Glutamatergic neuron (in vitro differentiated cells): ENCODE results near the gene TLX1. TPM values are rescaled to one million over a fixed set of nuclear protein-coding genes. Genes with fewer than 3 reads are reported as not detected.

Experiments used
- DNase-seq: peaks from one replicate; pipeline ENCODE4 v3.0.0; 2022
- H3K27ac Mint-ChIP-seq: one replicate; pipeline ENCODE4 v1.8.0; 2020; ENCODE audit warnings: mild to moderate bottlenecking, mixed read lengths, inconsistent platforms; ENCODE audit not compliant: unreplicated experiment
- H3K27me3 Mint-ChIP-seq: one replicate; pipeline ENCODE4 v1.8.0; 2020; ENCODE audit warnings: mild to moderate bottlenecking, moderate library complexity, mixed read lengths, inconsistent platforms; ENCODE audit not compliant: unreplicated experiment
- H3K36me3 Mint-ChIP-seq: one replicate; pipeline ENCODE4 v1.8.0; 2020; ENCODE audit warnings: mild to moderate bottlenecking, mixed read lengths, inconsistent platforms; ENCODE audit not compliant: unreplicated experiment
- H3K4me1 Mint-ChIP-seq: one replicate; pipeline ENCODE4 v1.8.0; 2020; ENCODE audit warnings: mild to moderate bottlenecking, low read depth, mixed read lengths, inconsistent platforms; ENCODE audit not compliant: unreplicated experiment
- H3K4me3 Mint-ChIP-seq: one replicate; pipeline ENCODE4 v1.8.0; 2020; ENCODE audit warnings: mild to moderate bottlenecking, mixed read lengths, inconsistent platforms; ENCODE audit not compliant: unreplicated experiment
- H3K9me3 Mint-ChIP-seq: one replicate; pipeline ENCODE4 v1.8.0; 2020; ENCODE audit warnings: mild to moderate bottlenecking, moderate library complexity, mixed read lengths, inconsistent platforms; ENCODE audit not compliant: unreplicated experiment
- total RNA-seq: library from RNA; stranded (reverse); fragmentation: NEBNext Ultra II Directional; extraction: Animal tissue kit (Norgen Biotek cat#: 25700); gene quantifications from one replicate; pipeline ENCODE4 v1.2.1, GENCODE V29; 2021; ENCODE audit not compliant: unreplicated experiment
- TF ChIP-seq, protein P1 (sequence below): fragments of 200-600 bp; sonication (generic); IDR thresholded peaks from one replicate; pipeline ENCODE4 v1.5.0; 2021; ENCODE audit not compliant: partially characterized antibody, unreplicated experiment

The TLX1 gene
- total RNA-seq, 1 donor from 2014 or later, result 14.3 TPM

GRCh38 chr10:101166430-101166829, 35.3 kb downstream of the TLX1 start:
- H3K36me3 Mint-ChIP-seq, result peaks cover 3% of the 10 kb centered on the region
- H3K4me1 Mint-ChIP-seq, result peaks cover 1% of the 10 kb centered on the region
- peaks cover 3% of the 10 kb centered on the region for H3K9me3 Mint-ChIP-seq
- H3K27ac Mint-ChIP-seq, result no peak overlapping the region
- no peak for DNase-seq
- TF ChIP-seq, protein P1, sequence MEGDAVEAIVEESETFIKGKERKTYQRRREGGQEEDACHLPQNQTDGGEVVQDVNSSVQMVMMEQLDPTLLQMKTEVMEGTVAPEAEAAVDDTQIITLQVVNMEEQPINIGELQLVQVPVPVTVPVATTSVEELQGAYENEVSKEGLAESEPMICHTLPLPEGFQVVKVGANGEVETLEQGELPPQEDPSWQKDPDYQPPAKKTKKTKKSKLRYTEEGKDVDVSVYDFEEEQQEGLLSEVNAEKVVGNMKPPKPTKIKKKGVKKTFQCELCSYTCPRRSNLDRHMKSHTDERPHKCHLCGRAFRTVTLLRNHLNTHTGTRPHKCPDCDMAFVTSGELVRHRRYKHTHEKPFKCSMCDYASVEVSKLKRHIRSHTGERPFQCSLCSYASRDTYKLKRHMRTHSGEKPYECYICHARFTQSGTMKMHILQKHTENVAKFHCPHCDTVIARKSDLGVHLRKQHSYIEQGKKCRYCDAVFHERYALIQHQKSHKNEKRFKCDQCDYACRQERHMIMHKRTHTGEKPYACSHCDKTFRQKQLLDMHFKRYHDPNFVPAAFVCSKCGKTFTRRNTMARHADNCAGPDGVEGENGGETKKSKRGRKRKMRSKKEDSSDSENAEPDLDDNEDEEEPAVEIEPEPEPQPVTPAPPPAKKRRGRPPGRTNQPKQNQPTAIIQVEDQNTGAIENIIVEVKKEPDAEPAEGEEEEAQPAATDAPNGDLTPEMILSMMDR, result no peak
- peaks cover 6% of the 10 kb centered on the region for H3K27me3 Mint-ChIP-seq
- no peak overlapping the region for H3K4me3 Mint-ChIP-seq

DNA sequence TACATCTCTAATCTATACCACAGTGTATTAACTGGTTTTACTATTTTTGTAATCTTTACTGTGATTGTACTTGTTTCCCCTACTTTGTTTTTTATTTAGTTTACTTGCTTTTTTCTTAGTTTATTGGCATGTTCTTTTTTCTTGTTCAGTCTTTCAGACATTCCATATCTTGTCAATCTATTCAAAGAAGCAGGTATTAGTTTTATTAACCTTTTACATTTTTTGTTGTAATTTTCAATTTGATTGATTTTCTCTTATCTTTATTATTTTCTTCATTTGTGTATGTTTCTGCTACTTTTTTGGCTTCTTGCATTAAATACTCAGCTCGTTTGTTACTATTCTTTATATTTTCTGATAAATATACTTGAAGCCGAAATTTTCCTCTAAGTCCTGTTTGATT, 41.6 kb downstream of the TLX1 start:
- H3K36me3 Mint-ChIP-seq, result peaks cover 3% of the 10 kb centered on the region
- H3K9me3 Mint-ChIP-seq, result peaks cover 3% of the 10 kb centered on the region
- DNase-seq, result no peak
- H3K4me3 Mint-ChIP-seq, result no peak overlapping the region
- H3K27me3 Mint-ChIP-seq, result peaks cover 9% of the 10 kb centered on the region
- H3K4me1 Mint-ChIP-seq, result no peaks in the 10 kb centered on the region
- no peak overlapping the region for H3K27ac Mint-ChIP-seq
- TF ChIP-seq, protein P1, result no peak

DNA sequence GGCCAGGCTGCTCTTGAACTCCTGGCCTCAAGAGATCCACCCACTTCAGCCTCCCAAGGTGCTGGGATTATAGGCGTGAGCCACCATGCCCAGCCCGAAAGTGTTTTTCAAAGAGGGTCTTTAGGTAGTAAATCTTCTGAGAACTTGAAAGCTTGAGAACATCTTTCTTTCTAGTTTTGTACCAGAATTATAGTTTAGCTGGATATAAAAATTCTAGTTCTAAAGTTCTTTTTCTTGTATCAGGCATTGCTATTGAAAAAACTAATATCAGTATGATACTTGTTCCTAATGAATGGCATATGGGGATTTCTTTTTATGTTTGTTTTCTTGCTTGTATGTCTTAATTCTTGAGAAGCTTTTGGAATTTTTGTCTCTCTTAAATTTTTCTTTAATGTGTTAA, 43.2 kb downstream of the TLX1 start:
- peaks cover 3% of the 10 kb centered on the region for H3K27me3 Mint-ChIP-seq
- no peak overlapping the region for H3K4me3 Mint-ChIP-seq
- H3K9me3 Mint-ChIP-seq, result peaks cover 2% of the 10 kb centered on the region
- no peaks in the 10 kb centered on the region for H3K4me1 Mint-ChIP-seq
- H3K36me3 Mint-ChIP-seq, result no peaks in the 10 kb centered on the region
- TF ChIP-seq, protein P1, result no peak
- no peak overlapping the region for H3K27ac Mint-ChIP-seq
- DNase-seq, result no peak

DNA sequence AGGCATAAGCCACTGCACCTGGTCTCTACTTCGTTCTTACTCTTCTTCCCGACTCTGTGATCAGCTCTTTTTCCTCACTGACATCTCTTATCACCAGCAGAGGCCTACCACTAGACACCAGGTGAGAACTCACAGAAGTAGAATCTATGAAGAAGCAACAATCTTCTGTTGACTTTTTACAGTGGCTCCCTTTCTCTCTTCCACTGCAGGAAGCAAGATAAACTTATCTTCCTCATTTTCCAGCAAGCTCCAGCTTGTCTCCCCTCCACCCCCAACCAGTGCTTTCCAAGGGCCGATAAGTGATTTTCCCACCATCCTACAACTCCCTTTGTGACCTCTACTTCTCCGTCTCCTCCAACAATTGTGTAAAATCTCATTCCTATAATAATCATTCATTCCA, 45.5 kb downstream of the TLX1 start:
- no peaks in the 10 kb centered on the region for H3K4me1 Mint-ChIP-seq
- H3K36me3 Mint-ChIP-seq, result peaks cover 4% of the 10 kb centered on the region
- DNase-seq, result no peak

GRCh38 chr10:101182936-101183335, 51.8 kb downstream of the TLX1 start:
- no peak overlapping the region for H3K27ac Mint-ChIP-seq
- H3K36me3 Mint-ChIP-seq, result peaks cover 4% of the 10 kb centered on the region
- H3K27me3 Mint-ChIP-seq, result peaks cover 2% of the 10 kb centered on the region
- no peak for DNase-seq
- TF ChIP-seq, protein P1, result no peak
- H3K4me1 Mint-ChIP-seq, result no peaks in the 10 kb centered on the region
- H3K9me3 Mint-ChIP-seq, result peaks cover 1% of the 10 kb centered on the region
- H3K4me3 Mint-ChIP-seq, result no peak overlapping the region

More for the DNA sequence above, 45.5 kb downstream of the TLX1 start:
- TF ChIP-seq, protein P1, result no peak
- Mint-ChIP-seq H3K9me3 (peaks cover 3% of the 10 kb centered on the region), H3K27me3 (peaks cover 4% of the 10 kb centered on the region), H3K4me3 (no peak overlapping the region), H3K27ac (no peak overlapping the region)
